Esophagus squamous epithelium (tissue), 4 donors: ENCODE data around the gene DYRK1A.

ENCODE experiments used
- POLR2A ChIP-seq, 4 donors: fragments of 450-650 bp; IDR thresholded peaks; one replicate each; pipeline ENCODE4 v1.6.1; 2017; ENCODE audit warnings: antibody characterized with exemption in 4 of 4, mild to moderate bottlenecking in 4 of 4, moderate library complexity in 3 of 4
- TF ChIP-seq, protein P1 (sequence below), 6 experiments: fragments of 450-650 bp in 4 of 6; fragments of 200-600 bp in 2 of 6; sonication (generic) in 2 of 6; IDR thresholded peaks; one replicate each; pipeline ENCODE4 v1.5.1; 2016 to 2019; ENCODE audit warnings: antibody characterized with exemption in 6 of 6, mild to moderate bottlenecking in 4 of 6, moderate library complexity in 4 of 6

DNA sequence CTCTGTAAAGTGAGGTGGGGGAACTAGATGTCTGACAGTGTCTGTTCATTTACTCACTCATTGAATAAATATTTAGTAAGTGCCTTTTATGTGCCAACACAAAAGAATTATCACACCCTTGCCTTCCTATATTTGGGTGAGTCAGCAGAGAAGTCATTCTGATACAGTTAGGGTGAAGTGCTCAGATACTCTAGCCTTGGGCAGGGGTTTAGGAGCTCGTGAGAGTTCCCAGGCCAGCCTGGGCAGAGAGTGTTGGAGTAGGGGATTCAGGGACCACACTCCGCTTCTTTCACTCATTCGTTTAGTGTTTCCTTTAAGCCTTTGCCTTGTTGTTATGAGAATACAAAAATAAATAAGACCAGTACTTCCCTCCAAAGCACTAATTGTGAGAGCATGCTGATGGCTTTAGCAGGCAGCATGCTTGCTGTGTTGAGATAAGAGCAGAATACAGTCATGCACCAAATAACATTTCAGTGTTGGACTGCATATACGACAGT, 83.9 kb downstream of the DYRK1A start:
- TF ChIP-seq, protein P1, sequence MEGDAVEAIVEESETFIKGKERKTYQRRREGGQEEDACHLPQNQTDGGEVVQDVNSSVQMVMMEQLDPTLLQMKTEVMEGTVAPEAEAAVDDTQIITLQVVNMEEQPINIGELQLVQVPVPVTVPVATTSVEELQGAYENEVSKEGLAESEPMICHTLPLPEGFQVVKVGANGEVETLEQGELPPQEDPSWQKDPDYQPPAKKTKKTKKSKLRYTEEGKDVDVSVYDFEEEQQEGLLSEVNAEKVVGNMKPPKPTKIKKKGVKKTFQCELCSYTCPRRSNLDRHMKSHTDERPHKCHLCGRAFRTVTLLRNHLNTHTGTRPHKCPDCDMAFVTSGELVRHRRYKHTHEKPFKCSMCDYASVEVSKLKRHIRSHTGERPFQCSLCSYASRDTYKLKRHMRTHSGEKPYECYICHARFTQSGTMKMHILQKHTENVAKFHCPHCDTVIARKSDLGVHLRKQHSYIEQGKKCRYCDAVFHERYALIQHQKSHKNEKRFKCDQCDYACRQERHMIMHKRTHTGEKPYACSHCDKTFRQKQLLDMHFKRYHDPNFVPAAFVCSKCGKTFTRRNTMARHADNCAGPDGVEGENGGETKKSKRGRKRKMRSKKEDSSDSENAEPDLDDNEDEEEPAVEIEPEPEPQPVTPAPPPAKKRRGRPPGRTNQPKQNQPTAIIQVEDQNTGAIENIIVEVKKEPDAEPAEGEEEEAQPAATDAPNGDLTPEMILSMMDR (IDR thresholded peaks at IDR 0.05), result no peak
- TF ChIP-seq POLR2A (IDR thresholded peaks at IDR 0.05), result no peak
